ENCODE data around the gene CABP5.

GRCh38 chr19:48041877-48042580, 1.9 kb downstream of the CABP5 start:
- TF ChIP-seq CTCF (IDR thresholded peaks at IDR 0.05 in 2 of 3, conservative IDR thresholded peaks at IDR 0.05 in 1 of 3; ENCODE audit: control insufficient read depth in 2 of 3, extremely low read depth in 1 of 3, insufficient read depth in 1 of 3, low read depth in 3 of 3, low read length in 3 of 3) (no peak), POLR2AphosphoS2 (IDR thresholded peaks at IDR 0.05; ENCODE audit: low read depth, low read length) (no peak), JUND (IDR thresholded peaks at IDR 0.05; ENCODE audit: low read depth, low read length) (no peak), NRF1 (conservative IDR thresholded peaks at IDR 0.05; ENCODE audit: low read depth, low read length) (no peak), NKRF (conservative IDR thresholded peaks at IDR 0.05) (no peak), RAD21 (IDR thresholded peaks at IDR 0.05; ENCODE audit: insufficient read depth, low read depth, low read length) (no peak)
- TF ChIP-seq, protein P1, sequence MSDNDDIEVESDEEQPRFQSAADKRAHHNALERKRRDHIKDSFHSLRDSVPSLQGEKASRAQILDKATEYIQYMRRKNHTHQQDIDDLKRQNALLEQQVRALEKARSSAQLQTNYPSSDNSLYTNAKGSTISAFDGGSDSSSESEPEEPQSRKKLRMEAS (IDR thresholded peaks at IDR 0.05; ENCODE audit: low read depth, low read length), result no peak

Data from GM12878 (cell line).